ENCODE results near the gene CPNE6.

DNA sequence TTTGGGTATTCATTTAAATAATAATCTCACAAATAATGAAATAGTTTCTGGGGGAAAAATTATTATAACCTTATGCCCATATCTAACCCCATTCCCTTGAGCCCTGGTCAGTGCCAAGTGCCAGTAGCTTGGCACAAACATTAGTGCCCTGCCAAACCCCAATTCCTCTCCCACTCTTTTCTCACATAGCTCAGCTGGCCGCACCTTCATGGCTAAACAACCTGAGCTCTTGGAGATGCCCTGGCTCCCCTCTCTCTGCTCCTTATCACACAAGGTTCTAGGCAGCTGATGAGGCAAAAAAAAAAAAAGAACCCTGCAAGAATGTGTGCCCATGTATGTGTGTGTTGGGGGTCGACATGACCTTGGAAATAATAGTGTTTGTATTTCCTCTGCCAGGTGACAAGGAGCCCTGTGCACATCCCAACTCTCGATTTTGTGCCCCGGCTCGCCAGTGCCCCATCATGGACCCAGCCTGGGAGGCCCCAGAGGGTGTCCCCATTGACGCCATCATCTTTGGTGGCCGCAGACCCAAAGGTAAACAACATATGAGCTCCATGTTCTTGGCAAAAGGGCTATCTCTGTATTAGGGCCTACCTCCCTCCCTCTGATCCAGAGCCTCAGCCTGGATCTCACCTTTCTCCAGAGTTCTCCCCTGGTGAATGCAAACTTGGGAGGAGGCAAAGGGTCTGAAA is 31.1 kb downstream of the CPNE6 start:
- TF ChIP-seq, protein P1, sequence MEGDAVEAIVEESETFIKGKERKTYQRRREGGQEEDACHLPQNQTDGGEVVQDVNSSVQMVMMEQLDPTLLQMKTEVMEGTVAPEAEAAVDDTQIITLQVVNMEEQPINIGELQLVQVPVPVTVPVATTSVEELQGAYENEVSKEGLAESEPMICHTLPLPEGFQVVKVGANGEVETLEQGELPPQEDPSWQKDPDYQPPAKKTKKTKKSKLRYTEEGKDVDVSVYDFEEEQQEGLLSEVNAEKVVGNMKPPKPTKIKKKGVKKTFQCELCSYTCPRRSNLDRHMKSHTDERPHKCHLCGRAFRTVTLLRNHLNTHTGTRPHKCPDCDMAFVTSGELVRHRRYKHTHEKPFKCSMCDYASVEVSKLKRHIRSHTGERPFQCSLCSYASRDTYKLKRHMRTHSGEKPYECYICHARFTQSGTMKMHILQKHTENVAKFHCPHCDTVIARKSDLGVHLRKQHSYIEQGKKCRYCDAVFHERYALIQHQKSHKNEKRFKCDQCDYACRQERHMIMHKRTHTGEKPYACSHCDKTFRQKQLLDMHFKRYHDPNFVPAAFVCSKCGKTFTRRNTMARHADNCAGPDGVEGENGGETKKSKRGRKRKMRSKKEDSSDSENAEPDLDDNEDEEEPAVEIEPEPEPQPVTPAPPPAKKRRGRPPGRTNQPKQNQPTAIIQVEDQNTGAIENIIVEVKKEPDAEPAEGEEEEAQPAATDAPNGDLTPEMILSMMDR (conservative IDR thresholded peaks at IDR 0.05; ENCODE audit: low read depth, low read length) = no peak
- no peak for TF ChIP-seq EZH2 (IDR thresholded peaks at IDR 0.05; ENCODE audit: borderline replicate concordance, low read depth, low read length, poor library complexity, severe bottlenecking)

All from A673 (cell line).